ENCODE results near the gene RBBP8.

DNA sequence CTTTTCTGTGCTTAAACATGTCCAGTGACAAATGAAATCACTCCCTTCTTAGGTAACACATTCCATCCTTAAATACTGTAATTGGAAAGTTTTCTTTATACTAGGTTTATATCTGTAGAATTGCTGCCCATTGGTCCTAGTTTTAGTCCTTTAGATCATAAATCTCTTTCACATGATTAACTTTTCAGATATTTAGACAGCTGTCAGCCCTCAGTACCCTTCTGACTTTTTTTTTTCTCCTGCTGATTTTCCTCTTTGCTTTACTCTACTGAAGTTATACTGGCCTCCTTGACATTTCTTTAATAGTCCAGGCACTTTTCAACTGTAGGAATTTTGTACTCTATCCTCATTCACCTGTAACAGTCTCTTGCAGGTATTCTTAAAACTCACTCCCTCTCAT, 28.9 kb downstream of the RBBP8 start:
- TF ChIP-seq POLR2A (IDR thresholded peaks at IDR 0.05), result no peak
- TF ChIP-seq, protein P1, sequence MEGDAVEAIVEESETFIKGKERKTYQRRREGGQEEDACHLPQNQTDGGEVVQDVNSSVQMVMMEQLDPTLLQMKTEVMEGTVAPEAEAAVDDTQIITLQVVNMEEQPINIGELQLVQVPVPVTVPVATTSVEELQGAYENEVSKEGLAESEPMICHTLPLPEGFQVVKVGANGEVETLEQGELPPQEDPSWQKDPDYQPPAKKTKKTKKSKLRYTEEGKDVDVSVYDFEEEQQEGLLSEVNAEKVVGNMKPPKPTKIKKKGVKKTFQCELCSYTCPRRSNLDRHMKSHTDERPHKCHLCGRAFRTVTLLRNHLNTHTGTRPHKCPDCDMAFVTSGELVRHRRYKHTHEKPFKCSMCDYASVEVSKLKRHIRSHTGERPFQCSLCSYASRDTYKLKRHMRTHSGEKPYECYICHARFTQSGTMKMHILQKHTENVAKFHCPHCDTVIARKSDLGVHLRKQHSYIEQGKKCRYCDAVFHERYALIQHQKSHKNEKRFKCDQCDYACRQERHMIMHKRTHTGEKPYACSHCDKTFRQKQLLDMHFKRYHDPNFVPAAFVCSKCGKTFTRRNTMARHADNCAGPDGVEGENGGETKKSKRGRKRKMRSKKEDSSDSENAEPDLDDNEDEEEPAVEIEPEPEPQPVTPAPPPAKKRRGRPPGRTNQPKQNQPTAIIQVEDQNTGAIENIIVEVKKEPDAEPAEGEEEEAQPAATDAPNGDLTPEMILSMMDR (IDR thresholded peaks at IDR 0.05), result no peak
- TF ChIP-seq EP300 (IDR thresholded peaks at IDR 0.05), result no peak

All from upper lobe of left lung (tissue), 4 donors.